ENCODE data around the gene EVA1A.

- TF ChIP-seq CTCF (IDR thresholded peaks at IDR 0.05; ENCODE audit: insufficient read depth, low read length, poor library complexity, severe bottlenecking), result no peak
- TF ChIP-seq EZH2phosphoT487 (conservative IDR thresholded peaks at IDR 0.05; ENCODE audit: low read length), result no peak
Observed at GRCh38 chr2:75539955-75540716, 20.6 kb downstream of the EVA1A start.
